T-helper 1 cell treated with Interleukin-12 subunit alpha and Interleukin-12 subunit beta and Interleukin-4 antibody, amounts not matched to agents 30 μg/mL and 1 μg/mL, for 36 hours (primary cell): ENCODE data around the gene FRAS1.
"Not testable (repeated sequence)": the region's sequence is repeated elsewhere in the genome, so short reads cannot be mapped to it uniquely, and the experiment has no call there.

Experiments
- H3K27ac Mint-ChIP-seq: one replicate; pipeline ENCODE4 v1.8.0; 2021; ENCODE audit warnings: mild to moderate bottlenecking, mixed read lengths
- H3K27me3 Mint-ChIP-seq: one replicate; pipeline ENCODE4 v1.8.0; 2021; ENCODE audit warnings: low read depth, mixed read lengths
- H3K36me3 Mint-ChIP-seq: one replicate; pipeline ENCODE4 v1.8.0; 2021; ENCODE audit warnings: low read depth, mixed read lengths
- H3K4me1 Mint-ChIP-seq: one replicate; pipeline ENCODE4 v1.8.0; 2021; ENCODE audit warnings: low read depth, mixed read lengths
- H3K4me3 Mint-ChIP-seq: one replicate; pipeline ENCODE4 v1.8.0; 2021; ENCODE audit warnings: mild to moderate bottlenecking, moderate library complexity, mixed read lengths
- H3K9me3 Mint-ChIP-seq: one replicate; pipeline ENCODE4 v1.8.0; 2021; ENCODE audit warnings: mixed read lengths

FRAS1 gene

GRCh38 chr4:78524009-78524408 lies 466.9 kb downstream of the FRAS1 start:
- Mint-ChIP-seq H3K36me3 (no peaks in the 10 kb centered on the region), H3K27me3 (peaks cover 25% of the 10 kb centered on the region), H3K27ac (no peak overlapping the region), H3K4me3 (no peak overlapping the region), H3K4me1 (no peaks in the 10 kb centered on the region), H3K9me3 (no peaks in the 10 kb centered on the region)

GRCh38 chr4:78525559-78525958 lies 468.4 kb downstream of the FRAS1 start:
- Mint-ChIP-seq H3K4me1 (no peaks in the 10 kb centered on the region), H3K27me3 (peaks cover 14% of the 10 kb centered on the region), H3K36me3 (no peaks in the 10 kb centered on the region), H3K4me3 (no peak overlapping the region), H3K9me3 (no peaks in the 10 kb centered on the region), H3K27ac (no peak overlapping the region)

GRCh38 chr4:78527103-78527502 lies 470.0 kb downstream of the FRAS1 start:
- no peaks in the 10 kb centered on the region for H3K9me3 Mint-ChIP-seq
- H3K36me3 Mint-ChIP-seq, result no peaks in the 10 kb centered on the region
- no peaks in the 10 kb centered on the region for H3K4me1 Mint-ChIP-seq
- peaks cover 14% of the 10 kb centered on the region for H3K27me3 Mint-ChIP-seq
- H3K4me3 Mint-ChIP-seq, result no peak overlapping the region
- no peak overlapping the region for H3K27ac Mint-ChIP-seq

DNA sequence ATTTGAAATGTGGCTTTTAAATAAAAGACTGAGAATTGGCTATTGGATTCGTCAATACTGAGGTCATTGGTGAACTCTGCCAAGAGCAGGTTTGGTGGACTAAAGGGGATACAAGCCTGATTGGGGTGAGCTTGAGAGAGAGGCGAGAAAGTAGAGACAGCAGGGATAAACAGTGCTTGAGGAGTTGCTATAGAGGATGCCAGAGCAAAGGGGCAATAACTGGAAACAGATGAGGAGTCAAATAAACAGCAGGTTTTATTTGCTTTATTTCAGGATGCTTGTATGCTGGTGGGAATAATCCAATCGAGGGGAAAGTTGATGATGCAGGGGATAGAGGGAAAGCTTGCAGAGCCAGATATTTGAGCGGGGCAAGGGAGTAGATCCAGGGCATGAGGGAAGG lies 470.4 kb downstream of the FRAS1 start:
- no peaks in the 10 kb centered on the region for H3K4me1 Mint-ChIP-seq
- H3K4me3 Mint-ChIP-seq, result no peak overlapping the region
- no peaks in the 10 kb centered on the region for H3K9me3 Mint-ChIP-seq
- peaks cover 14% of the 10 kb centered on the region for H3K27me3 Mint-ChIP-seq
- no peaks in the 10 kb centered on the region for H3K36me3 Mint-ChIP-seq
- H3K27ac Mint-ChIP-seq, result no peak overlapping the region

DNA sequence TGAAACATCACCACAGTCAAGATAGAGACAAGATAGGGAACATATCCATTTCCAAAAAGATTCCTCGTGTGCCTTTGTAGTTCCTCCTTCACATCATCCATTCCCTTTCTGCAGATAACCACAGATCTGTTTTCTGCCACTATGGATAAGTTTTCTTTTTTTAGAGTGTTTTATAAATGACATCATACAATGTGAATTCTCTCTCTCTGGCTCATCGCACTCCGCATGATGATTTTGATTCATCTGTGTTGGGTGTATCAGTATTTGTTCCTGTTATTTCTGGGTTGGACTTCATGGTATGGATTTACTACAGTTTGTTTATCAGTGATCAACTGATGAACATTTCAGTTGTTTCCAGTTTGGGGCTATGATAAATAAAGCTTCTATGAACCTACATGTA lies 471.2 kb downstream of the FRAS1 start:
- Mint-ChIP-seq H3K36me3 (no peaks in the 10 kb centered on the region), H3K9me3 (no peaks in the 10 kb centered on the region), H3K27me3 (peaks cover 14% of the 10 kb centered on the region)

GRCh38 chr4:78529569-78530209 lies 472.6 kb downstream of the FRAS1 start:
- peaks cover 8% of the 10 kb centered on the region for H3K27me3 Mint-ChIP-seq
- H3K4me3 Mint-ChIP-seq, result no peak overlapping the region
- no peaks in the 10 kb centered on the region for H3K36me3 Mint-ChIP-seq
- no peak overlapping the region for H3K27ac Mint-ChIP-seq
- H3K4me1 Mint-ChIP-seq, result no peaks in the 10 kb centered on the region
- H3K9me3 Mint-ChIP-seq, result no peaks in the 10 kb centered on the region

More for the DNA sequence above, 471.2 kb downstream of the FRAS1 start:
- Mint-ChIP-seq H3K4me3 (no peak overlapping the region), H3K4me1 (no peaks in the 10 kb centered on the region), H3K27ac (no peak overlapping the region)

DNA sequence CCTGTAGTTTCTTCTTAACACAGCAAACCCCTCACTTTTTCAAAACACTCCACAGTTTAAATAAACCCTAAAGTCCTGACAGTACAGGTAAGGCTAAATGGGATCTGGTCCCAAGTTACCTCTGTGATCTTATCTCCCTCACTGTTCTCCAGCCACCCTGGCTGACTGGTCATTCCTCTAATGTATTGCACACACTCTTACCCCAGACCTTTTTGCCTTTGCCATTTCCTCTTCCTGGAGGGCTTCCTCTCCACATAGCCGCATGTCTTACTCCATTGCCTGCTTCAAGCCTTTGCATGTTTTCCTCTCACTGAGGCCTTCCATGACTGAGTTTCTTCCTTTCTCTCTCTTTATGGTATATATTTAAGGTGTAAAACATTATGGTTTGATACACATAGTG lies 474.9 kb downstream of the FRAS1 start:
- H3K27ac Mint-ChIP-seq, result no peak overlapping the region
- no peaks in the 10 kb centered on the region for H3K9me3 Mint-ChIP-seq
- no peaks in the 10 kb centered on the region for H3K4me1 Mint-ChIP-seq
- H3K27me3 Mint-ChIP-seq, result peaks cover 10% of the 10 kb centered on the region
- H3K36me3 Mint-ChIP-seq, result no peaks in the 10 kb centered on the region
- no peak overlapping the region for H3K4me3 Mint-ChIP-seq

- no peaks in the 10 kb centered on the region for H3K4me1 Mint-ChIP-seq
- H3K27me3 Mint-ChIP-seq, result peaks cover 10% of the 10 kb centered on the region
- no peak overlapping the region for H3K4me3 Mint-ChIP-seq
- H3K36me3 Mint-ChIP-seq, result no peaks in the 10 kb centered on the region
- H3K27ac Mint-ChIP-seq, result no peak overlapping the region
- H3K9me3 Mint-ChIP-seq, result no peaks in the 10 kb centered on the region
Measured at GRCh38 chr4:78533854-78534253, 476.7 kb downstream of the FRAS1 start.

DNA sequence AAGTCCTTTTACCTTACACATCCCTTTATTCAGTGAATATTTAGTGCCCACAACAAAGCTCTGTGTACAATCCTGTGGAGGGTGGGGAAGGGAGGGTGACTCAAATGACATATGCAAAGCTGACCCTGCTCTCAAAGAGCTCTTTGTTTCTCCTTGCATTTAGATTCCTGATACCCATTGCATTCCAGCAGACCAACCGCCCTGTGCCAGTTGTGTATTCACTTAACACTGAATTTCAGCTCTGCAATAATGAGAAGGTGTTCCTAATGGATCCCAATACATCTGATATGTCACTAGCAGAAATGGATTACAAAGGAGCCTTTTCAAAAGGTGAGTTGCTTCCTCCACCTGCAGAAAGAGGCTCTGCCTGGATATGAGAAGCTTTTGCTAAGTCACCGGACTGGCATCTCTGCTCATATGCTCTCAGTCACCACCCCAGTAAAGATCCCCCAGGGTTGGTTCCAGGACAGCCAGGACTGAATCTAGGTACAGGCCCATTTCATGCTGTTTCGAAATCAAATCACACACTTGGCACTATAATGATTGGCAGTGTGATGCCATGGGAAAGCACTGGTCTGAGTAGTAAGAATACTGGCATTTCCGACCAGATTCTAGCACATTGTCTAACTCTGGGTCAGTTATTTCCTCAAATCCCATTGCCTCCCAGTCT lies 477.3 kb downstream of the FRAS1 start:
- Mint-ChIP-seq H3K4me3 (no peak overlapping the region), H3K36me3 (no peaks in the 10 kb centered on the region), H3K9me3 (no peaks in the 10 kb centered on the region), H3K4me1 (no peaks in the 10 kb centered on the region), H3K27me3 (peaks cover 10% of the 10 kb centered on the region), H3K27ac (no peak overlapping the region)

- Mint-ChIP-seq H3K9me3 (no peaks in the 10 kb centered on the region), H3K27me3 (peaks cover 12% of the 10 kb centered on the region), H3K36me3 (no peaks in the 10 kb centered on the region), H3K4me1 (no peaks in the 10 kb centered on the region), H3K4me3 (no peak overlapping the region), H3K27ac (no peak overlapping the region)
Measured at GRCh38 chr4:78542373-78542772, 485.2 kb downstream of the FRAS1 start.

DNA sequence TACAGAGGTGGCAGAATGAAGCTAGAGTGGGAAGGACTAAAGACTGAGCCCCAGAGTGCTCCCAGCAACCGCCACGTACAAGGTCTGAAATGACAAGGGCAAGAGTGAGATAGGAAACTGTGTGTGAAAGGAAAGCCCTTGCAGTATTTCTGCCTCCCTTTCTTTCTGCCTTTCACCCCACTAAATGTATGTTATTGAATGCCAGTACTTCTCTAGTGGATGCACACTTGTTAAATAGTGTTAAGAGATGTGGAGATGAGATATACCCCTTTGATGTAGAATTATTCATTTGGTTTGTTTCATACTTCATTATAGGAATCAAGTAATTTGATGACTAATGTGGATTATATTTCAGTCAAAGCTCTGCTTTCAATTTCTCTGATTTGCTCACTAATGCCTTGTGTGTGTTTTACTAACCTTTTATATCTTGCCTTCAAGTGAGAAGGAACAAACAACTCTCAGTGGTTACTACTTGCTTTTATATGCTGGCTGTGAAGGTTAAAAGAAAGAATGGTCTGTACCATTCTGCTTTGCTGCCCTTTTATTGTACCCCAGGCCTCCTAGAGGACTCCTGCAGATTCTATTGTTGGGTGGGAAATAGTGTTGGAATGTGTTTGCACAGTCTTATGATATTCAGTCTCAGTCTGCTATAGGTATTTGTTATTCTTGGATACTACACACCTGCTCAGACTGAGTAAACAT lies 486.5 kb downstream of the FRAS1 start:
- Mint-ChIP-seq H3K36me3 (no peaks in the 10 kb centered on the region), H3K27ac (no peak overlapping the region), H3K9me3 (no peaks in the 10 kb centered on the region), H3K27me3 (peaks cover 12% of the 10 kb centered on the region), H3K4me1 (no peaks in the 10 kb centered on the region), H3K4me3 (no peak overlapping the region)

GRCh38 chr4:78544678-78545077 lies 487.6 kb downstream of the FRAS1 start:
- Mint-ChIP-seq H3K4me1 (no peaks in the 10 kb centered on the region), H3K9me3 (no peaks in the 10 kb centered on the region), H3K4me3 (no peak overlapping the region), H3K27me3 (peaks cover 13% of the 10 kb centered on the region), H3K36me3 (no peaks in the 10 kb centered on the region), H3K27ac (no peak overlapping the region)

DNA sequence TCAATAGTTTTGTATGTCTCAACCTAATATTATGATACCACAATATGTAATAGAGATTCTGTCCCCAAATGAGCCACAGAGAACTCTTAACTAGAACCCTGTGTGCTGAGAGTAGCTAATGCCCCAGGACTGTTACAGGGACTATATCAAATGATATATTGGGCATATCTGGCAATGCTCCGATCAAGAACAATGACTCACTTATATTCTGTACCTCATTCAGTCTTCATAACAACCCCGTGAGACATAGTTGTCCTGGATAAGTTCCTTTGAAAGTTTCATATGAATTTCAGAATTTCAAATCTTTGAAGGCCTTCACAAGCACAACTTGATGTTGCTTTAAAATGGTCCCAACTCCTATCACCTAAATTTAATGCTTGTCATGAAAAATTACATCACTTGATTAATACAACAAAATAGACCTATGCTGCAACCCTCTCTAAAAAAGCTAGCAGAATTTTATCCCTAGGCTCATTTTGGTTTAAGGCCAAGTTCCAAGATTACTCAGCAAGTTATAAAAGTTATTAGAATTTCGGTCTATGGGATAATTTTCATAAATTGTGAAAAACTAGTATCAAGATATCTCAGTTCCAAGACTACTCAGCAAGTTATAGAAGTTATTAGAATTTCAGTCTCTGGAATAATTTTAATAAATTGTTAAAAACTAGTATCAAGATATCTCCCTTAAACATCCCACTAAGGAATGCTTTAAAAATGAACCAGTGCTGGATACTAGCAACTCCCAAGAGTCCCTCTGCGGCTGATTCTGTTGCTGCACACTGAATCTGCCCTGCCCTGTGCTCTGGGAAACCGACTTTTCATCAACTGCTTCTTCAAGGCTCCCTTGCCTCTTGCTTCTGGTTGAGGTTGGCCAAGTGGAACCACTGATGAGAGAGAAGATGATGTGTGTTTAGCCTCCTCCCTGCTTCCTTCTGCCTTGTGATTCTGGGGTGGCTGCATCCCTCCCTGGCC lies 488.4 kb downstream of the FRAS1 start:
- H3K9me3 Mint-ChIP-seq, result no peaks in the 10 kb centered on the region
- no peak overlapping the region for H3K27ac Mint-ChIP-seq
- H3K36me3 Mint-ChIP-seq, result no peaks in the 10 kb centered on the region
- H3K4me3 Mint-ChIP-seq, result no peak overlapping the region
- peaks cover 22% of the 10 kb centered on the region for H3K27me3 Mint-ChIP-seq
- H3K4me1 Mint-ChIP-seq, result no peaks in the 10 kb centered on the region

- H3K36me3 Mint-ChIP-seq, H3K9me3 Mint-ChIP-seq, H3K4me3 Mint-ChIP-seq, H3K27ac Mint-ChIP-seq: not testable (repeated sequence)
- H3K4me1 Mint-ChIP-seq, result peaks cover 13% of the 10 kb centered on the region
- peaks cover 27% of the 10 kb centered on the region for H3K27me3 Mint-ChIP-seq
Measured at GRCh38 chr4:78547899-78548298, 490.8 kb downstream of the FRAS1 start.
